ENCODE results near the gene UCHL1. TPM values are rescaled to one million over a fixed set of nuclear protein-coding genes. Genes with fewer than 3 reads are reported as not detected.
"Not testable (repeated sequence)": the region's sequence is repeated elsewhere in the genome, so short reads cannot be mapped to it uniquely, and the experiment has no call there.

UCHL1 gene
- total RNA-seq, 2 donors from 2014 or later: 1.9 to 2.7 TPM

DNA sequence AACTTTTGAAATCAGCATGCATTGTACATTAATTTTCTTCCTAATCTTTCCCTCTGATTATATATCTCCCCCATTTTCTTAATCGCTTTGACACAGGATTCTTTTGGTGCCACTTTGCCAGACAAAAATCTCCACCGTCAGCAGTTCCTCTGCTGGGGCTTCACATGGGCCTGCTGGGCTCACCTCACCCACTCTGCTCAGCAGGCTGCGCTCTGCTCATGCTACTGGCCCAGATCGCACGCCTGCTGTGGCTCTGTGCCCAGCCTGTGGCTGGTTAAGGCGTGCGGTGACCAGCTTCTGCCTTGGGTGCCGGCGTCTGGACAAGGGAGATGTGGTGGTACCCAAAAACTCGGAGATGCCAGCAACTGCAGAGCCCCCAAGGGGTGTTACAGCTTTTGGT is 31.1 kb downstream of the UCHL1 start:
- peak in 1 of 2 donors; percentile 43 for ATAC-seq
- no peaks in the 10 kb centered on the region for H3K4me1 Mint-ChIP-seq (ENCODE audit: low read depth in 2 of 2)
- no peaks in the 10 kb centered on the region for H3K27me3 Mint-ChIP-seq
- H3K36me3 Mint-ChIP-seq: no peaks in the 10 kb centered on the region
- H3K9me3 Mint-ChIP-seq: no peaks in the 10 kb centered on the region
- H3K27ac Mint-ChIP-seq: no peak overlapping the region
- no peak for DNase-seq (ENCODE audit: low spot score)
- H3K4me3 Mint-ChIP-seq: no peak overlapping the region

- DNase-seq (ENCODE audit: low spot score): no peak
- H3K27me3 Mint-ChIP-seq: no peaks in the 10 kb centered on the region
- no peak overlapping the region for H3K4me3 Mint-ChIP-seq
- no peak for ATAC-seq
- no peaks in the 10 kb centered on the region for H3K4me1 Mint-ChIP-seq (ENCODE audit: low read depth in 2 of 2)
- no peak overlapping the region for H3K27ac Mint-ChIP-seq
- H3K36me3 Mint-ChIP-seq: no peaks in the 10 kb centered on the region
- H3K9me3 Mint-ChIP-seq: no peaks in the 10 kb centered on the region
These were observed 31.5 kb downstream of the UCHL1 start for GRCh38 chr4:41288254-41288653.

DNA sequence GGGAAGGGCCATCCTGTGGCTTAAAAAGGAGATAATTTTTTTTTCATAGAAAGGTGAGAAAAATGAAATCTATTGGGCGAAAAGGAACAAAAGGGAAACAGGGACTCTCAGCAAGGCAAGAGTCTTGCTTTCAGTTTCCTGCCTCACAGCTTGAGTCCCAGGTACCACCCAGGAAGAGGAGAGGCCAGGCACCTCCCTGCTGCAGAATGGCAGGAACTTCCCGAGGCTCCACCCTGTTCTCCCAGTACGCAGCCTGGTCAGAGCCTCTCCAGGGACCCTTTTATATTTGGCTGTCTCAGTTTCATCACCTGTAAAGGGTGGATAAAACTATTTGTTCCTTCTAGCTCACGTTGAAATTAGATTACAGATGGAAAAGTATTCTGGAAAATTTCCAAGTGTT is 33.8 kb downstream of the UCHL1 start:
- ATAC-seq (no peak), DNase-seq (ENCODE audit: low spot score) (no peak)
- Mint-ChIP-seq H3K4me1 (ENCODE audit: low read depth in 2 of 2) (no peaks in the 10 kb centered on the region), H3K27me3 (no peaks in the 10 kb centered on the region), H3K4me3 (no peak overlapping the region), H3K27ac (no peak overlapping the region), H3K9me3 (no peaks in the 10 kb centered on the region), H3K36me3 (no peaks in the 10 kb centered on the region)

DNA sequence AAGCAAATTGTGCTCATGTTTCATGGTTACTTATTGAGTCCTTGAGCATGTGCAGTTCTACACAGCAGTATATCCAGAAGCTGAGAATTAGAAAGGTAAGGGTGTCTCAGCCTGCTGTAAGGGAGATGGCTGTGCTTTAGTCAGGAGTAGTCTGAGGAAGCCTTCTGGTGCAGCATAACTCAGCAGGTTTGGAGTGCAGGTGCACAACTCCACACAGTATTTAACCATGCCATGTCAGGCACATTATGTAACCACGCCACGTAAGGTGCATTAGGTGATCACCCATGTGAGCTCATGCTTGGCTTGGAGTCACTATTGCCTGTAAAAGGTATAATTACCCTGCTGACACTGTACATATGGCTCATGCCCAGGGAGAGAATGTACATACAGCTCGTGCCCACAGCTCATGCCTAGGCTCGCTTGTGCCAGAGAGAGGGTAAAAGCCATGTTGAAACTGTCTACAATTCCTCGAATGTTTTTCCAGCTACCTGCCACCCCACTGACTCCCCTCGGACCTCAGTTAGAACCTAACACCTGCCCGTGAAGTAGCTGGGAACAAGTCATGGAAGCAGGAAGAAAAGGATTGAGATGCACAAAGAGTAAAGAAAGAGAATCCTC is 37.8 kb downstream of the UCHL1 start:
- Mint-ChIP-seq H3K27me3 (no peaks in the 10 kb centered on the region), H3K27ac (no peak overlapping the region), H3K36me3 (no peaks in the 10 kb centered on the region), H3K4me1 (ENCODE audit: low read depth in 2 of 2) (no peaks in the 10 kb centered on the region), H3K4me3 (no peak overlapping the region), H3K9me3 (no peaks in the 10 kb centered on the region)
- no peak for DNase-seq (ENCODE audit: low spot score)
- no peak for ATAC-seq

DNA sequence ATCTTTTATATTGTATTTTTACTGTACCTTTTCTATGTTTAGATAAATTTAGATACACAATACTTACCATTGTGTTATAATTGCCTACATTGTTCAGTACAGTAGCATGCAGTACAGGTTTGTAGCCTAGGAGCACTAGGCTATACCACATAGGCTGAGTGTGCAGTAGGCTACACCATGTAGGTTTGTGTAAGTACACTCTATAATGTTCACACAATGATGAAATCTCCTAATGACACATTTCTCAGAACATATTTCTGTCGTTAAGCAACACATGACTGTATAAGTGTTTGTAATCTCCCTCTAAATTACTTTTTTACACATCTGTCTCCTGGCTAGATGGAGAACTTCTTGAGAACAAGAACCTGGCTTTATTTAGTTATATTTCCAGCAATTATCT is 40.3 kb downstream of the UCHL1 start:
- no peak for DNase-seq (ENCODE audit: low spot score)
- no peak for ATAC-seq
- Mint-ChIP-seq H3K27me3 (no peaks in the 10 kb centered on the region), H3K36me3 (no peaks in the 10 kb centered on the region), H3K4me3 (no peak overlapping the region), H3K4me1 (ENCODE audit: low read depth in 2 of 2) (no peaks in the 10 kb centered on the region), H3K9me3 (no peaks in the 10 kb centered on the region), H3K27ac (no peak overlapping the region)

DNA sequence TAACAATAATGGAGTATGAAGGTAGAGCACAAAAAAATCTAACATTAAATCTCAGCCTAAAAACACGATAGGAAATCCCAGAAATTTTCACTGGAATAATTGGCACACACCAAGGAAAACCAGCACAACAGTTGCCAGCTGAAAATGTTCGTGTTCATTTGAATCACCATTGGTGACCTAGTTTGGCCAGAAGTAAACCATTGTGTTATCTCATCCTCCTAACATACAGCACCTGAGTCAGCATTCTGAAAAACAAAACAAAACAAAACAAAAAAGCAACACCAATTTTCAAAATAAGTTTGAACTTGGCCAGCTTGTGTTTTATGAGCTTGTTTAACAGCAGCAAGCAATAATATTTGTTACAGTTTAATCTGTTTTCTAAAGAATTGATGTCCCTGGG is 41.1 kb downstream of the UCHL1 start:
- ATAC-seq (no peak), DNase-seq (ENCODE audit: low spot score) (no peak)
- Mint-ChIP-seq H3K27me3 (no peaks in the 10 kb centered on the region), H3K4me1 (ENCODE audit: low read depth in 2 of 2) (no peaks in the 10 kb centered on the region), H3K36me3 (no peaks in the 10 kb centered on the region), H3K27ac (no peak overlapping the region), H3K4me3 (no peak overlapping the region), H3K9me3 (no peaks in the 10 kb centered on the region)

DNA sequence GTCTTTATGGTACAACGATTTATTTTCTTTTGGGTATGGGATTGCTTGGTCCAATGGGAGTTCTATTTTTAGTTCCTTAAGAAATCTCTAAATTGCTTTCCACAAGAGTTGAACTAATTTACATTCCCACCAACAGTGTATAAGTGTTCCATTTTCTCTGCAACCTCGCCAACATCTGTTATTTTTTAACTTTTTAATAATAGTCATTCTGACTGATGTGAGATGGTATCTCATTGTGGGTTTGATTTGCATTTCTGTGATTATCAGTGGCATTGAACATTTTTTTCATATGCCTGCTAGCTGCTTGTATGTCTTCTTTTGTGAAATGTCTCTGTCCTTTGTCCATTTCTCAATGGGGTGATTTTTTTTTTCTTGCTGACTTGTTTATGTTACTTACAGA is 42.8 kb downstream of the UCHL1 start:
- no peak overlapping the region for H3K4me3 Mint-ChIP-seq
- H3K9me3 Mint-ChIP-seq: no peaks in the 10 kb centered on the region
- DNase-seq (ENCODE audit: low spot score): no peak
- H3K27ac Mint-ChIP-seq: no peak overlapping the region
- no peaks in the 10 kb centered on the region for H3K27me3 Mint-ChIP-seq
- no peaks in the 10 kb centered on the region for H3K4me1 Mint-ChIP-seq (ENCODE audit: low read depth in 2 of 2)
- no peak for ATAC-seq
- H3K36me3 Mint-ChIP-seq: no peaks in the 10 kb centered on the region

DNA sequence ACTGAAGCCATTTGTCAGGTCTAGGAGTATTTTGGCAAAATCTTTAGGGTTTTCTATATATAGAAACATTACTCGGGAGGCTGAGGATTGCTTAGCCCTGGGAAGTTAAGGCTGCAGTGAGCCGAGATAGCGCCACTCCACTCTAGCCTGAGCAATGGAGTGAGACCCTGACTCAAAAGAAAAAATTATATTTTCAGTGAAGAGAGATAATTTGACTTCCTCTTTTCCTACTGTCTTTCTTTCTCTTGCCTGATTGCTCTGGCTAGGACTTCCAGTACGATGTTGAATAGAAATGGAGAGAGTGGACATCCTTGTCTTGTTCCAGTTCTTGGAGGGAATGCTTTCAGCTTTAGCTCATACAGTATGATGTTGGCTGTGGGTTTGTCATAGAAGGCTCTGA is 44.4 kb downstream of the UCHL1 start:
- ATAC-seq: no peak
- H3K36me3 Mint-ChIP-seq: no peaks in the 10 kb centered on the region
- H3K27ac Mint-ChIP-seq: no peak overlapping the region
- H3K9me3 Mint-ChIP-seq: no peaks in the 10 kb centered on the region
- no peak for DNase-seq (ENCODE audit: low spot score)
- no peak overlapping the region for H3K4me3 Mint-ChIP-seq
- H3K27me3 Mint-ChIP-seq: no peaks in the 10 kb centered on the region
- no peaks in the 10 kb centered on the region for H3K4me1 Mint-ChIP-seq (ENCODE audit: low read depth in 2 of 2)

GRCh38 chr4:41303372-41304118 is 46.8 kb downstream of the UCHL1 start:
- H3K27ac Mint-ChIP-seq: no peak overlapping the region

GRCh38 chr4:41304221-41304620 is 47.5 kb downstream of the UCHL1 start:
- no peaks in the 10 kb centered on the region for H3K4me1 Mint-ChIP-seq (ENCODE audit: low read depth in 2 of 2)
- no peak for DNase-seq (ENCODE audit: low spot score)
- H3K9me3 Mint-ChIP-seq: peaks cover 3% of the 10 kb centered on the region
- H3K36me3 Mint-ChIP-seq: no peaks in the 10 kb centered on the region
- ATAC-seq: no peak
- H3K4me3 Mint-ChIP-seq: no peak overlapping the region
- peaks cover 0 to 3% of the 10 kb centered on the region in 2 donors for H3K27me3 Mint-ChIP-seq
- H3K27ac Mint-ChIP-seq: no peak overlapping the region

More at GRCh38 chr4:41303372-41304118, 46.8 kb downstream of the UCHL1 start:
- peaks cover 3% of the 10 kb centered on the region for H3K9me3 Mint-ChIP-seq
- no peaks in the 10 kb centered on the region for H3K36me3 Mint-ChIP-seq
- no peaks in the 10 kb centered on the region for H3K4me1 Mint-ChIP-seq (ENCODE audit: low read depth in 2 of 2)
- H3K4me3 Mint-ChIP-seq: no peak overlapping the region
- DNase-seq (ENCODE audit: low spot score) (no peak), ATAC-seq (no peak)
- H3K27me3 Mint-ChIP-seq: peaks cover 0 to 3% of the 10 kb centered on the region in 2 donors

- Mint-ChIP-seq H3K36me3 (no peaks in the 10 kb centered on the region), H3K4me3 (no peak overlapping the region), H3K27me3 (peaks cover 0 to 3% of the 10 kb centered on the region in 2 donors), H3K4me1 (ENCODE audit: low read depth in 2 of 2) (no peaks in the 10 kb centered on the region), H3K9me3 (peaks cover 8% of the 10 kb centered on the region), H3K27ac (no peak overlapping the region)
- ATAC-seq (no peak), DNase-seq (ENCODE audit: low spot score) (no peak)
These were observed 48.7 kb downstream of the UCHL1 start for GRCh38 chr4:41305476-41305875.

DNA sequence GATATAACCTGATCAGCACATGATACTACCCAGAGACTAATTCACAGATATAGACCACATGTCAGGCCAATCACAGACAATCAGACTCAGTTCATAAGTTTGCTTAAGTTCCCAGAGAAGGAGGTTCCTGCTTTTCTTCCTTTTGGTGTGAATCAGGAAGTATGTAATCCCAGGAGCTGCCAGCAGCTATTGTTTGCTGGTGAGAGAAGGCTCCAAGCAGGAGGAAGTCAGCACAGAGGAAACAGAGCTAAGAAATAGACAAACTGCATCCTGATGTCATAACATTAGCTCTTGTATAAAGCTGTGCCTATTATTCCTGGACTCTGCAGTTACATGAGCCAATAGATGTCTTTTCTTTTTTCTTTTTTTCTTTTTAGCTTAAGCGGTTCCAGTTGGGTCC is 50.9 kb downstream of the UCHL1 start:
- no peak overlapping the region for H3K4me3 Mint-ChIP-seq
- ATAC-seq: no peak
- no peak for DNase-seq (ENCODE audit: low spot score)
- H3K9me3 Mint-ChIP-seq: peaks cover 8% of the 10 kb centered on the region
- peaks cover 0 to 3% of the 10 kb centered on the region in 2 donors for H3K27me3 Mint-ChIP-seq
- no peaks in the 10 kb centered on the region for H3K36me3 Mint-ChIP-seq
- no peaks in the 10 kb centered on the region for H3K4me1 Mint-ChIP-seq (ENCODE audit: low read depth in 2 of 2)
- no peak overlapping the region for H3K27ac Mint-ChIP-seq

- DNase-seq (ENCODE audit: low spot score) (no peak), ATAC-seq (no peak)
- peaks cover 0 to 3% of the 10 kb centered on the region in 2 donors for H3K27me3 Mint-ChIP-seq
- peaks cover 8% of the 10 kb centered on the region for H3K9me3 Mint-ChIP-seq
- no peak overlapping the region for H3K27ac Mint-ChIP-seq
- H3K4me1 Mint-ChIP-seq (ENCODE audit: low read depth in 2 of 2): no peaks in the 10 kb centered on the region
- no peaks in the 10 kb centered on the region for H3K36me3 Mint-ChIP-seq
- no peak overlapping the region for H3K4me3 Mint-ChIP-seq
These were observed 51.7 kb downstream of the UCHL1 start for GRCh38 chr4:41308398-41308797.

DNA sequence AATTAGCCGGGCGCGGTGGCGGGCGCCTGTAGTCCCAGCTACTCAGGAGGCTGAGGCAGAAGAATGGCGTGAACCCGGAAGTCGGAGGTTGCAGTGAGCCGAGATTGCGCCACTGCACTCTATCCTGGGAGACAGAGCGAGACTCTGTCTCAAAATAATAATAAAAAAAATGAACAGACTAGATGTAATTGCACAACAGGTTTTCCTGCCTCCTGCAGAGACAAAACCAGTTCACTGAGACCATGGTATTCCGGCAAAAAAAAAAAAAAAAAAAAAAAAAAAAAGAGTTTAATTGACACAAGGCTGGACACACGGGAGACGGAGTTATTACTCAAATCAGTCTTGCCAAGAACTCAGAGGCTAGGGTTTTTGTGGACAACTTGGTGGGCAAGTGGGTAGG is 58.7 kb downstream of the UCHL1 start:
- H3K4me1 Mint-ChIP-seq (ENCODE audit: low read depth in 2 of 2); DNase-seq (ENCODE audit: low spot score); H3K27ac Mint-ChIP-seq; H3K4me3 Mint-ChIP-seq; ATAC-seq; H3K9me3 Mint-ChIP-seq; H3K36me3 Mint-ChIP-seq; H3K27me3 Mint-ChIP-seq: not testable (repeated sequence)

DNA sequence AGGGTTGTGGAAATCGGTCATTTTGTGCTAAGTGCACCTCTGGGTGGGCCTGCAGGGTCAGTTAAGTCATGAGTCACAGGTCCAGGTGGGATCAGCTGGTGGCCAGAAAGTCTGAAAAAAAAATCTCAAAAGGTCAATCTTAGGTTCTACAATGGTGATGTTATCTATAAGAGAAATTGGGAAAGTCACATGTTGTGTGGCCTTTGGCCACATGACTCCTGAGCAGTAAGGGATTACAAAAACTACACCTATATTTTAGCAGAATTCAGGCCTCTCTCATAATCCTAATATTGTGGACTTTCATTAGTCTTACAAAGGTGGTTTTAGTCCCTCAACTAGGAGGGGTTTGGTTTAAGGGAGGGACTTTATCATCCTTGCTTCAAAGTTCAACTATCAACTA is 59.1 kb downstream of the UCHL1 start:
- no peaks in the 10 kb centered on the region for H3K4me1 Mint-ChIP-seq (ENCODE audit: low read depth in 2 of 2)
- H3K36me3 Mint-ChIP-seq: no peaks in the 10 kb centered on the region
- H3K4me3 Mint-ChIP-seq: no peak overlapping the region
- H3K27ac Mint-ChIP-seq: no peak overlapping the region
- no peaks in the 10 kb centered on the region for H3K27me3 Mint-ChIP-seq
- ATAC-seq: no peak
- H3K9me3 Mint-ChIP-seq: no peaks in the 10 kb centered on the region
- DNase-seq (ENCODE audit: low spot score): no peak

Data from natural killer cell treated with Interleukin-12 subunit alpha and Interleukin-12 subunit beta and Interleukin-15 and Interleukin-18, amount 100 ng/mL, for 72 hours (primary cell).